Esophagus muscularis mucosa (tissue), 4 donors: ENCODE data around the gene SOX10. TPM values are rescaled to one million over a fixed set of nuclear protein-coding genes. Genes with fewer than 3 reads are reported as not detected.
A peak's percentile ranks its signal among the peaks of the same experiment; 100 is the strongest.

Source experiments
- DNase-seq: peaks from one replicate; pipeline ENCODE4 v3.0.0-alpha.2; 2017; ENCODE audit errors: extremely low spot score
- H3K27ac ChIP-seq, 4 donors: fragments of 200-600 bp; sonication (generic); replicated peaks in 1 of 4; 1 replicate in 3 of 4; 2 replicates in 1 of 4; pipeline ENCODE4 v1.5.1; 2016 to 2019; ENCODE audit warnings: mild to moderate bottlenecking in 1 of 4
- H3K27me3 ChIP-seq, 4 donors: fragments of 200-600 bp; sonication (generic); one replicate each; pipeline versions ENCODE4 v1.5.1 to v1.6.0; 2016 to 2019
- H3K36me3 ChIP-seq, 4 donors: fragments of 200-600 bp; sonication (generic); one replicate each; pipeline ENCODE4 v1.5.1; 2016 to 2019
- H3K4me1 ChIP-seq, 4 donors: fragments of 200-600 bp; sonication (generic); one replicate each; pipeline ENCODE4 v1.5.1; 2016 to 2019
- H3K4me3 ChIP-seq, 4 donors: fragments of 200-600 bp; sonication (generic); 1 replicate in 2 of 4; 2 replicates in 2 of 4; pipeline ENCODE4 v1.5.1; 2016 to 2019; ENCODE audit warnings: mild to moderate bottlenecking in 4 of 4, moderate library complexity in 1 of 4
- H3K9me3 ChIP-seq, 4 donors: fragments of 200-600 bp; sonication (generic); 1 replicate in 3 of 4; 2 replicates in 1 of 4; pipeline ENCODE4 v1.5.1; 2016 to 2019
- EP300 ChIP-seq: sonication (generic); formaldehyde crosslinking; IDR thresholded peaks from one replicate; pipeline ENCODE4 v1.6.1; 2017; ENCODE audit warnings: antibody characterized with exemption
- POLR2A ChIP-seq: fragments of 450-650 bp; IDR thresholded peaks from one replicate; pipeline ENCODE4 v1.6.1; 2017; ENCODE audit warnings: antibody characterized with exemption, moderate library complexity, mild to moderate bottlenecking, low read depth
- POLR2AphosphoS5 ChIP-seq, 2 donors: sonication (generic); formaldehyde crosslinking; IDR thresholded peaks; one replicate each; pipeline ENCODE4 v1.6.1; 2017; ENCODE audit warnings: antibody characterized with exemption in 2 of 2
- WGBS: methylation state at CpG from one replicate; pipeline ENCODE4 v1.1.5; 2018; 5-methylcytosine and 5-hydroxymethylcytosine counted together
- intact Hi-C: fragments of 100-400 bp; cut with DNase I; formaldehyde crosslinking; loops from one replicate; pipeline ENCODE4 v1.15.1; 2023
- total RNA-seq, 4 donors: library from RNA; depleted of rRNA; stranded (reverse); fragments of >200 nt; gene quantifications; one replicate each; pipeline versions ENCODE4 v1.1.0 to v1.2.1, GENCODE V29; 2016
- TF ChIP-seq, protein P1 (sequence below), 3 experiments: fragments of 200-600 bp in 2 of 3; fragments of 450-650 bp in 1 of 3; sonication (generic) in 2 of 3; IDR thresholded peaks; one replicate each; pipeline ENCODE4 v1.5.1; 2017 to 2019; ENCODE audit warnings: antibody characterized with exemption in 3 of 3, mild to moderate bottlenecking in 2 of 3, moderate library complexity in 1 of 3

Gene SOX10
- total RNA-seq, 4 donors from 2014 or later, result 10.3 to 29.5 (median 17.7) TPM

DNA sequence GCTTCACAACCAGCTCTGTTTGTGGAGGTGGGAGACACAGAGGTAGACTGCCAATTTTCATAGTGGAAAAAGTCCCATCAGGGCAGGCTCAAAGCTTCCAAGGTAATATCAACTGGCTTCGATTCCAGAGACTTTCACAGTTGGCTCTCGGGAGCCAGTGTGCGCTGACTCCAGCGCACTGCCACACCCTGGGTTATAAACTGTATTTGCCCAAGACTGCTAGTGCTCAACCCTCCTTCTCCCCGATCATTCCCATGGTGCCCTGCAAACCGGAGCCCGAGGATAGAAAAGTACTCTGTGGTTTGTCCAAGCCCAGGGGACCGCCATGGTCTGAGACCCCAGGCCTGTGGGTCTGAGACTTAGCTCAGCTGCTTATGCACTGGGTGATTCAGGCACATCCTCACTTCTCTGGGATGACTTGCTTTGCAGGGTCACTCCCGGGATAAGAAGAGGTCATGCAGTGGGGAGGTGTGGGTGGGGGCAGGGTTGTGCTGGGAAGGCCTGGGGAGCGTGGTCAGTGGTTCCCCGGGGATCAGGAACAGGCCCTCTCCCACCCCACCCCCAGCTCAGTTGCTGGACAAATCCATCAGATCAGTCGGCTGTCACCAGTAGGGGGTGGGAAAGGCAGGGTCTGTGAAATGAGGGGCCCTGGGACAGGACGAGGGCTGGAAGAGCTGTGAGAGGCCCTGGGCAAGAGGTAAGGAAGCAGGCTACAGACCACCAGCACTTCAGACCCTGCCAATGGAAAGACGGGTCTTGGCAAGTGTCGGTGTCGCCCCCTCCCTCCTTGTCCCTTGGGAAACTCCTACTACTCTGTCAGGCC lies 46.2 kb upstream of the SOX10 start:
- Histone ChIP-seq H3K27me3 (no peaks in the 10 kb centered on the region), H3K27ac (peak overlapping the region in 3 of 4 donors; percentile 23 to 77 (median 34)), H3K4me3 (no peak overlapping the region), H3K36me3 (no peaks in the 10 kb centered on the region), H3K4me1 (peaks cover 19 to 58% (median 29%) of the 10 kb centered on the region in 4 donors), H3K9me3 (no peaks in the 10 kb centered on the region)
- DNase-seq, result no peak
- TF ChIP-seq, protein P1, sequence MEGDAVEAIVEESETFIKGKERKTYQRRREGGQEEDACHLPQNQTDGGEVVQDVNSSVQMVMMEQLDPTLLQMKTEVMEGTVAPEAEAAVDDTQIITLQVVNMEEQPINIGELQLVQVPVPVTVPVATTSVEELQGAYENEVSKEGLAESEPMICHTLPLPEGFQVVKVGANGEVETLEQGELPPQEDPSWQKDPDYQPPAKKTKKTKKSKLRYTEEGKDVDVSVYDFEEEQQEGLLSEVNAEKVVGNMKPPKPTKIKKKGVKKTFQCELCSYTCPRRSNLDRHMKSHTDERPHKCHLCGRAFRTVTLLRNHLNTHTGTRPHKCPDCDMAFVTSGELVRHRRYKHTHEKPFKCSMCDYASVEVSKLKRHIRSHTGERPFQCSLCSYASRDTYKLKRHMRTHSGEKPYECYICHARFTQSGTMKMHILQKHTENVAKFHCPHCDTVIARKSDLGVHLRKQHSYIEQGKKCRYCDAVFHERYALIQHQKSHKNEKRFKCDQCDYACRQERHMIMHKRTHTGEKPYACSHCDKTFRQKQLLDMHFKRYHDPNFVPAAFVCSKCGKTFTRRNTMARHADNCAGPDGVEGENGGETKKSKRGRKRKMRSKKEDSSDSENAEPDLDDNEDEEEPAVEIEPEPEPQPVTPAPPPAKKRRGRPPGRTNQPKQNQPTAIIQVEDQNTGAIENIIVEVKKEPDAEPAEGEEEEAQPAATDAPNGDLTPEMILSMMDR (IDR thresholded peaks at IDR 0.05), result no peak
- TF ChIP-seq POLR2A (no peak), POLR2AphosphoS5 (IDR thresholded peaks at IDR 0.05) (no peak), EP300 (no peak)
- intact Hi-C loops, result no loop called here
- WGBS, result 83% methylated on average over 10 of the region's 16 CpGs

DNA sequence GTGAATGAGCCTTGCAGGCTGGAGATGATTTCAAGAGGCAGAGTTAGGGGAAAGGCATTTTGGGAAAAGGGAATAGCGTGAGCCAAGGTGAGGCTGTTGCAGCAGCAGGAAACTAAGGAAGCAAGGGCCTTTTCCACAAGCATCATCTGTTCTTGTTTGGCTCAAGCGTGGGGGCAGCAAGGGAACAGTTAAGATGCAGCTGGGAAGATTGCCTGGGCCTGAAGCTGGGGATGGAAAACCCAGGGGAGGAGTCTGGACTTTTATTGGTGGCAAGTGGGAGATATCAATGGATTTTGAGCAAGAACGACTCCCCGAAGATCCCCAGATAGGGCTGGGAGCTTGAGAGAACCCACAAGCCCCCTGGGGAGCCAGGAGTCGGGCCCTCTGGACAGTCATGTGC lies 45.5 kb upstream of the SOX10 start:
- intact Hi-C loops, result no loop called here
- H3K9me3 ChIP-seq, result no peaks in the 10 kb centered on the region
- no peak overlapping the region for H3K4me3 ChIP-seq
- no peaks in the 10 kb centered on the region for H3K36me3 ChIP-seq
- no peaks in the 10 kb centered on the region for H3K27me3 ChIP-seq
- H3K4me1 ChIP-seq, result peaks cover 17 to 52% (median 27%) of the 10 kb centered on the region in 4 donors
- no peak for DNase-seq
- TF ChIP-seq EP300, result no peak
- TF ChIP-seq, protein P1 (IDR thresholded peaks at IDR 0.05), result no peak
- no peak for TF ChIP-seq POLR2AphosphoS5 (IDR thresholded peaks at IDR 0.05)
- no peak for TF ChIP-seq POLR2A
- 80% methylated on average over 5 of the region's 5 CpGs for WGBS
- peak overlapping the region in 3 of 4 donors; percentile 1 to 77 (median 34) for H3K27ac ChIP-seq

DNA sequence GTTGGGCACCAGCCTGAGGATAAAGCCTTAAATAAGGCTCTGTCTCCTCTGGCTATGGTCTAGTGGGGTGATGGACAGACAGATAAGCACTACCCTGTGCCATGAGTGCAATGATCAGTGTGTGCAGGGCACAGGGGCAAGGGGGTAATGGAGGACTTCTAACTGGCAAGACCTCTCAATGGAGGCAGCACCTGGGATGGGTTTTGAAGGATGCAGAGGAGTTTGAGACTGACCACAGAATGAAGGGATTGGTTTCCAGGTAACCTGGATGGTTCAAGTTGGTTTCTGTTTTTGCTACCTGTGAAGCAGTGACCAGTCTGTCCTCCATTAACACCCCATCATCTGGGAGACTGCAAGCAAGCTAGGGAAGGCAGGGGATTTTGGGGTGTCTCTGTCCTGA lies 45.0 kb upstream of the SOX10 start:
- Histone ChIP-seq H3K36me3 (no peaks in the 10 kb centered on the region), H3K9me3 (no peaks in the 10 kb centered on the region), H3K27me3 (no peaks in the 10 kb centered on the region), H3K4me1 (peaks cover 12 to 52% (median 21%) of the 10 kb centered on the region in 4 donors), H3K27ac (peak overlapping the region in 1 of 4 donors; percentile 1), H3K4me3 (no peak overlapping the region)
- no peak for TF ChIP-seq POLR2AphosphoS5 (IDR thresholded peaks at IDR 0.05)
- TF ChIP-seq EP300, result no peak
- TF ChIP-seq POLR2A, result no peak
- TF ChIP-seq, protein P1 (IDR thresholded peaks at IDR 0.05), result no peak
- no peak for DNase-seq
- intact Hi-C loops, result no loop called here

DNA sequence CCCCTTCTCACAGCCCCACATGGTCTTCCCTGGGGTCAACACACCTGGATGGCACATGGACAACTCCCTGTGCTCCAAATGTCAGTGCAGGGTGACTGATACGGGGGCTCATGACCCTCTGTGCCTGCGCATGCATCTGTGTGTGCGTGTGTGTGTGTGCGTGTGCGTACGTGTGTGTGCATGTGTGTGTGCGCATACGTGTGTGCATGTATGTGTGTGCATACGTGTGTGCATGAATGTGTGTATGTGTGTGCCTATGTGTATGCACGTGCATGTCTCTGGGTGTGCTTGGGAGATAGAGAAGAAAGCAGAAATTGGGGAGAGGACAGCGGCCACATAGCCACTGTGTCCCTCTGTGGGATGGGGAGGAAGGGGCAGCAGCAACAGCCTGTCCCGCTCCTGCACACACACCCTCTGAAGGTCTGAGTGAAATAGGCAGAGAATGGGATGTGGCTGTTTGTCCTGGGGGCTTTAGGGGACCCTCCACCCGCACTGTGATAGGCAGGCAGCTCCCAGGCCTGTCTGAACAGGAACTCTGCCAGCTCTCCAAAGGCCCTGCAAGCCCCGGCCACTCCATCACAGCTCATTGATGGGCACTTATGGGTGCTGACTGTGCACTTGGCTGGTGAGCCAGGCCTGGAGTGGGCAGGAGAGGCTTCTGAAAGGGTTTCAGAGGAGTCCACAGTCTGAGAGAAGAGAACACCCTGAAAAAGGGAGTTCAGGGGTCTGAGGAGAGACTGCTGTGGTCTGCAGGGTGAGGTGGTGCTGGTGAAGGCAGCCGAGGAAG lies 44.2 kb upstream of the SOX10 start:
- H3K27ac ChIP-seq, result no peak overlapping the region
- WGBS, result 92% methylated on average over 14 of the region's 15 CpGs
- H3K9me3 ChIP-seq, result no peaks in the 10 kb centered on the region
- intact Hi-C loops, result no loop called here
- no peak overlapping the region for H3K4me3 ChIP-seq
- no peaks in the 10 kb centered on the region for H3K27me3 ChIP-seq
- no peak for TF ChIP-seq POLR2AphosphoS5 (IDR thresholded peaks at IDR 0.05)
- TF ChIP-seq, protein P1 (IDR thresholded peaks at IDR 0.05), result no peak
- no peak for TF ChIP-seq EP300
- TF ChIP-seq POLR2A, result no peak
- H3K36me3 ChIP-seq, result no peaks in the 10 kb centered on the region
- no peak for DNase-seq
- peaks cover 4 to 44% (median 13%) of the 10 kb centered on the region in 4 donors for H3K4me1 ChIP-seq
